ENCODE data around the gene CUX1.

GRCh38 chr7:101904019-101904418, 86.6 kb downstream of the CUX1 start:
- TF ChIP-seq CTCF (IDR thresholded peaks at IDR 0.05; ENCODE audit: insufficient read depth, low read length) (no peak), POLR2AphosphoS5 (IDR thresholded peaks at IDR 0.05; ENCODE audit: low read depth) (no peak)

All from HL-60 (cell line).